IPS-NIHi7 (cell line): ENCODE results near the gene ZCCHC3.
A peak's percentile ranks its signal among the peaks of the same experiment; 100 is the strongest.
"Not testable (repeated sequence)": the region's sequence is repeated elsewhere in the genome, so short reads cannot be mapped to it uniquely, and the experiment has no call there.

ENCODE experiments used
- DNase-seq: peaks from one replicate; pipeline ENCODE4 v3.0.0; 2012; ENCODE audit warnings: mixed read lengths; ENCODE audit errors: extremely low spot score

The ZCCHC3 gene

GRCh38 chr20:313402-313801, 16.0 kb downstream of the ZCCHC3 start:
- no peak for DNase-seq

GRCh38 chr20:313948-314347, 16.6 kb downstream of the ZCCHC3 start:
- DNase-seq, result no peak

- no peak for DNase-seq
Observed at GRCh38 chr20:316316-317068, 19.1 kb downstream of the ZCCHC3 start.

GRCh38 chr20:324177-325044, 27.0 kb downstream of the ZCCHC3 start:
- DNase-seq, result peak; percentile 75

- peak; percentile 82 for DNase-seq
Observed at GRCh38 chr20:325045-325888, 27.9 kb downstream of the ZCCHC3 start, which contains the start of gene SOX12. Gene SOX12 (plus strand): TSS chr20:325552. CDS start chr20:325925, 373 bp downstream.

- DNase-seq, result no peak
Observed at GRCh38 chr20:325889-326644, 28.7 kb downstream of the ZCCHC3 start.

- no peak for DNase-seq
Observed at GRCh38 chr20:326645-327185, 29.3 kb downstream of the ZCCHC3 start.

GRCh38 chr20:327186-328026, 30.0 kb downstream of the ZCCHC3 start:
- peak; percentile 89 for DNase-seq

- no peak for DNase-seq
Observed at GRCh38 chr20:328027-328974, 30.9 kb downstream of the ZCCHC3 start.

GRCh38 chr20:328975-329695, 31.8 kb downstream of the ZCCHC3 start:
- no peak for DNase-seq

- DNase-seq, result no peak
Observed at GRCh38 chr20:329851-330232, 32.5 kb downstream of the ZCCHC3 start.

- DNase-seq, result peak; percentile 78
Observed at GRCh38 chr20:330233-331149, 33.1 kb downstream of the ZCCHC3 start.

- DNase-seq, result no peak
Observed at GRCh38 chr20:334578-334977, 37.2 kb downstream of the ZCCHC3 start.

- DNase-seq, result not testable (repeated sequence)
Observed at GRCh38 chr20:336040-336439, 38.7 kb downstream of the ZCCHC3 start.

- DNase-seq, result no peak
Observed at GRCh38 chr20:341682-342081, 44.3 kb downstream of the ZCCHC3 start.

GRCh38 chr20:343107-343506, 45.7 kb downstream of the ZCCHC3 start:
- DNase-seq, result no peak

- DNase-seq, result no peak
Observed at GRCh38 chr20:346033-346639, 48.8 kb downstream of the ZCCHC3 start.
